Measurements from ENCODE around the gene BPIFB1.

The BPIFB1 gene

GRCh38 chr20:33316958-33317357 is 33.9 kb downstream of the BPIFB1 start:
- H3K4me1 Mint-ChIP-seq (ENCODE audit: low read depth), result no peaks in the 10 kb centered on the region
- H3K27ac Mint-ChIP-seq, result no peak overlapping the region
- no peak for DNase-seq
- H3K27me3 Mint-ChIP-seq, result peaks cover 3% of the 10 kb centered on the region
- no peaks in the 10 kb centered on the region for H3K36me3 Mint-ChIP-seq (ENCODE audit: low read depth)
- no peak overlapping the region for H3K4me3 Mint-ChIP-seq
- no peaks in the 10 kb centered on the region for H3K9me3 Mint-ChIP-seq

- Mint-ChIP-seq H3K36me3 (ENCODE audit: low read depth) (no peaks in the 10 kb centered on the region), H3K27ac (no peak overlapping the region), H3K4me1 (ENCODE audit: low read depth) (no peaks in the 10 kb centered on the region), H3K27me3 (peaks cover 3% of the 10 kb centered on the region), H3K9me3 (no peaks in the 10 kb centered on the region), H3K4me3 (no peak overlapping the region)
- no peak for DNase-seq
Observed at GRCh38 chr20:33317424-33318095, 34.5 kb downstream of the BPIFB1 start.

GRCh38 chr20:33318096-33318429 is 35.0 kb downstream of the BPIFB1 start:
- H3K36me3 Mint-ChIP-seq (ENCODE audit: low read depth), result no peaks in the 10 kb centered on the region
- no peak for DNase-seq
- no peaks in the 10 kb centered on the region for H3K9me3 Mint-ChIP-seq
- peaks cover 3% of the 10 kb centered on the region for H3K27me3 Mint-ChIP-seq
- no peak overlapping the region for H3K27ac Mint-ChIP-seq
- H3K4me1 Mint-ChIP-seq (ENCODE audit: low read depth), result no peaks in the 10 kb centered on the region
- H3K4me3 Mint-ChIP-seq, result no peak overlapping the region

GRCh38 chr20:33320006-33320405 is 37.0 kb downstream of the BPIFB1 start:
- no peak for DNase-seq
- H3K9me3 Mint-ChIP-seq, result no peaks in the 10 kb centered on the region
- no peak overlapping the region for H3K27ac Mint-ChIP-seq
- no peaks in the 10 kb centered on the region for H3K36me3 Mint-ChIP-seq (ENCODE audit: low read depth)
- no peaks in the 10 kb centered on the region for H3K4me1 Mint-ChIP-seq (ENCODE audit: low read depth)
- no peak overlapping the region for H3K4me3 Mint-ChIP-seq
- peaks cover 3% of the 10 kb centered on the region for H3K27me3 Mint-ChIP-seq

- no peak overlapping the region for H3K27ac Mint-ChIP-seq
- H3K27me3 Mint-ChIP-seq, result peaks cover 4% of the 10 kb centered on the region
- DNase-seq, result no peak
- H3K4me1 Mint-ChIP-seq (ENCODE audit: low read depth), result no peaks in the 10 kb centered on the region
- no peaks in the 10 kb centered on the region for H3K36me3 Mint-ChIP-seq (ENCODE audit: low read depth)
- no peaks in the 10 kb centered on the region for H3K9me3 Mint-ChIP-seq
- H3K4me3 Mint-ChIP-seq, result no peak overlapping the region
Observed at GRCh38 chr20:33322456-33322855, 39.4 kb downstream of the BPIFB1 start.

- H3K4me1 Mint-ChIP-seq (ENCODE audit: low read depth), result no peaks in the 10 kb centered on the region
- no peaks in the 10 kb centered on the region for H3K9me3 Mint-ChIP-seq
- DNase-seq, result no peak
- H3K27me3 Mint-ChIP-seq, result peaks cover 4% of the 10 kb centered on the region
- H3K36me3 Mint-ChIP-seq (ENCODE audit: low read depth), result no peaks in the 10 kb centered on the region
- H3K4me3 Mint-ChIP-seq, result no peak overlapping the region
- no peak overlapping the region for H3K27ac Mint-ChIP-seq
Observed at GRCh38 chr20:33323236-33323635, 40.2 kb downstream of the BPIFB1 start.

GRCh38 chr20:33325350-33325749 is 42.3 kb downstream of the BPIFB1 start:
- DNase-seq, result no peak
- H3K4me3 Mint-ChIP-seq, result no peak overlapping the region
- H3K9me3 Mint-ChIP-seq, result no peaks in the 10 kb centered on the region
- H3K27ac Mint-ChIP-seq, result no peak overlapping the region
- no peaks in the 10 kb centered on the region for H3K36me3 Mint-ChIP-seq (ENCODE audit: low read depth)
- no peaks in the 10 kb centered on the region for H3K4me1 Mint-ChIP-seq (ENCODE audit: low read depth)
- H3K27me3 Mint-ChIP-seq, result peaks cover 8% of the 10 kb centered on the region

GRCh38 chr20:33328157-33329137 is 45.4 kb downstream of the BPIFB1 start:
- DNase-seq, result no peak
- H3K9me3 Mint-ChIP-seq, result no peaks in the 10 kb centered on the region
- H3K4me1 Mint-ChIP-seq (ENCODE audit: low read depth), result no peaks in the 10 kb centered on the region
- peaks cover 8% of the 10 kb centered on the region for H3K27me3 Mint-ChIP-seq
- H3K27ac Mint-ChIP-seq, result peak overlapping the region; percentile 24
- H3K36me3 Mint-ChIP-seq (ENCODE audit: low read depth), result no peaks in the 10 kb centered on the region
- no peak overlapping the region for H3K4me3 Mint-ChIP-seq

GRCh38 chr20:33332905-33333456 is 50.0 kb downstream of the BPIFB1 start:
- no peaks in the 10 kb centered on the region for H3K9me3 Mint-ChIP-seq
- no peak for DNase-seq
- no peaks in the 10 kb centered on the region for H3K36me3 Mint-ChIP-seq (ENCODE audit: low read depth)
- no peaks in the 10 kb centered on the region for H3K4me1 Mint-ChIP-seq (ENCODE audit: low read depth)
- no peak overlapping the region for H3K27ac Mint-ChIP-seq
- peaks cover 7% of the 10 kb centered on the region for H3K27me3 Mint-ChIP-seq
- no peak overlapping the region for H3K4me3 Mint-ChIP-seq

- DNase-seq, result no peak
- no peak overlapping the region for H3K4me3 Mint-ChIP-seq
- H3K27me3 Mint-ChIP-seq, result peaks cover 4% of the 10 kb centered on the region
- no peaks in the 10 kb centered on the region for H3K36me3 Mint-ChIP-seq (ENCODE audit: low read depth)
- H3K27ac Mint-ChIP-seq, result no peak overlapping the region
- no peaks in the 10 kb centered on the region for H3K9me3 Mint-ChIP-seq
- no peaks in the 10 kb centered on the region for H3K4me1 Mint-ChIP-seq (ENCODE audit: low read depth)
Observed at GRCh38 chr20:33333616-33334015, 50.6 kb downstream of the BPIFB1 start.

GRCh38 chr20:33334111-33334510 is 51.1 kb downstream of the BPIFB1 start:
- H3K27me3 Mint-ChIP-seq, result peaks cover 3% of the 10 kb centered on the region
- H3K36me3 Mint-ChIP-seq (ENCODE audit: low read depth), result no peaks in the 10 kb centered on the region
- no peak for DNase-seq
- no peak overlapping the region for H3K4me3 Mint-ChIP-seq
- H3K4me1 Mint-ChIP-seq (ENCODE audit: low read depth), result no peaks in the 10 kb centered on the region
- H3K27ac Mint-ChIP-seq, result no peak overlapping the region
- no peaks in the 10 kb centered on the region for H3K9me3 Mint-ChIP-seq

- DNase-seq, result no peak
- Mint-ChIP-seq H3K27me3 (peaks cover 3% of the 10 kb centered on the region), H3K27ac (no peak overlapping the region), H3K9me3 (no peaks in the 10 kb centered on the region), H3K4me3 (no peak overlapping the region), H3K36me3 (ENCODE audit: low read depth) (no peaks in the 10 kb centered on the region), H3K4me1 (ENCODE audit: low read depth) (no peaks in the 10 kb centered on the region)
Observed at GRCh38 chr20:33336375-33336774, 53.4 kb downstream of the BPIFB1 start.

- no peak overlapping the region for H3K27ac Mint-ChIP-seq
- peaks cover 3% of the 10 kb centered on the region for H3K27me3 Mint-ChIP-seq
- no peaks in the 10 kb centered on the region for H3K36me3 Mint-ChIP-seq (ENCODE audit: low read depth)
- H3K4me1 Mint-ChIP-seq (ENCODE audit: low read depth), result no peaks in the 10 kb centered on the region
- no peak for DNase-seq
- no peak overlapping the region for H3K4me3 Mint-ChIP-seq
- H3K9me3 Mint-ChIP-seq, result no peaks in the 10 kb centered on the region
Observed at GRCh38 chr20:33337119-33337518, 54.1 kb downstream of the BPIFB1 start.

GRCh38 chr20:33337531-33338165 is 54.6 kb downstream of the BPIFB1 start:
- Mint-ChIP-seq H3K27ac (no peak overlapping the region), H3K9me3 (no peaks in the 10 kb centered on the region), H3K27me3 (peaks cover 3% of the 10 kb centered on the region), H3K4me1 (ENCODE audit: low read depth) (no peaks in the 10 kb centered on the region), H3K4me3 (no peak overlapping the region), H3K36me3 (ENCODE audit: low read depth) (no peaks in the 10 kb centered on the region)
- DNase-seq, result no peak

All from activated T-cell treated with anti-CD3 and anti-CD28 coated beads, Interleukin-2, amount 50 U/mL, for 24 hours (primary cell).